Endothelial cell (in vitro differentiated cells): Measurements from ENCODE around the gene RPS27L. TPM values are rescaled to one million over a fixed set of nuclear protein-coding genes. Genes with fewer than 3 reads are reported as not detected.
"Not testable (repeated sequence)": the region's sequence is repeated elsewhere in the genome, so short reads cannot be mapped to it uniquely, and the experiment has no call there.

ENCODE experiments used
- DNase-seq: peaks from one replicate; pipeline ENCODE4 v3.0.0; 2021; ENCODE audit warnings: low spot score
- H3K27ac Mint-ChIP-seq: one replicate; pipeline ENCODE4 v1.8.0; 2021; ENCODE audit warnings: mixed read lengths, inconsistent platforms; ENCODE audit not compliant: unreplicated experiment
- H3K27me3 Mint-ChIP-seq: one replicate; pipeline ENCODE4 v1.8.0; 2021; ENCODE audit warnings: mild to moderate bottlenecking, moderate library complexity, mixed read lengths, inconsistent platforms; ENCODE audit not compliant: unreplicated experiment
- H3K36me3 Mint-ChIP-seq: one replicate; pipeline ENCODE4 v1.8.0; 2021; ENCODE audit warnings: mild to moderate bottlenecking, low read depth, mixed read lengths, inconsistent platforms; ENCODE audit not compliant: unreplicated experiment
- H3K4me1 Mint-ChIP-seq: one replicate; pipeline ENCODE4 v1.8.0; 2021; ENCODE audit warnings: mild to moderate bottlenecking, mixed read lengths, inconsistent platforms; ENCODE audit not compliant: unreplicated experiment
- H3K4me3 Mint-ChIP-seq: one replicate; pipeline ENCODE4 v1.8.0; 2021; ENCODE audit warnings: mild to moderate bottlenecking, mixed read lengths, inconsistent platforms; ENCODE audit not compliant: unreplicated experiment
- H3K9me3 Mint-ChIP-seq: one replicate; pipeline ENCODE4 v1.8.0; 2021; ENCODE audit warnings: mixed read lengths, inconsistent platforms; ENCODE audit not compliant: unreplicated experiment
- total RNA-seq: library from RNA; stranded (reverse); fragmentation: NEBNext Ultra II Directional; extraction: Animal tissue kit (Norgen Biotek cat#: 25700); gene quantifications from one replicate; pipeline ENCODE4 v1.2.1, GENCODE V29; 2021; ENCODE audit not compliant: unreplicated experiment
- TF ChIP-seq, protein P1 (sequence below): fragments of 200-600 bp; sonication (generic); IDR thresholded peaks from one replicate; pipeline ENCODE4 v1.5.0; 2021; ENCODE audit warnings: antibody characterized with exemption; ENCODE audit not compliant: unreplicated experiment

Gene RPS27L
- total RNA-seq, 1 donor from 2014 or later, result 149 TPM

DNA sequence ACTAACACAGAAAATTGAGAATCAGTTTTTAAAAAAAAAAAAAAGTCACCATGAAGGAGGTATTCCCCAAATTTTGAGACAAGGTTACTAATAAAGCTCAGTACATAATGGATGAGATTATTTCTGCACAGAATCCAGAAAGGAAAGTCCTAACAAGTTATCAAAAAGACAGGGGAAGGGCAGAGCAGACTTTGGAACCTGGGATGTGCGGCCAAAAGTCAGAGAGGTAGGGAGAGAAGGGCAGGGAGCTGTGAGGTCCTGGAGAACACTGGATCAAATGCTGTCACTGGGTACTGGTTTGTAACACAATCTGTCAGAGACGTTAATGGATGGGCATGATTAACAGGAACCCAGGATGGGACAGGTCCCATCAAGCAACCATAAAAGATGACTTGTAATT, 47.8 kb downstream of the RPS27L start:
- H3K4me3 Mint-ChIP-seq, result no peak overlapping the region
- H3K27ac Mint-ChIP-seq, result no peak overlapping the region
- TF ChIP-seq, protein P1, sequence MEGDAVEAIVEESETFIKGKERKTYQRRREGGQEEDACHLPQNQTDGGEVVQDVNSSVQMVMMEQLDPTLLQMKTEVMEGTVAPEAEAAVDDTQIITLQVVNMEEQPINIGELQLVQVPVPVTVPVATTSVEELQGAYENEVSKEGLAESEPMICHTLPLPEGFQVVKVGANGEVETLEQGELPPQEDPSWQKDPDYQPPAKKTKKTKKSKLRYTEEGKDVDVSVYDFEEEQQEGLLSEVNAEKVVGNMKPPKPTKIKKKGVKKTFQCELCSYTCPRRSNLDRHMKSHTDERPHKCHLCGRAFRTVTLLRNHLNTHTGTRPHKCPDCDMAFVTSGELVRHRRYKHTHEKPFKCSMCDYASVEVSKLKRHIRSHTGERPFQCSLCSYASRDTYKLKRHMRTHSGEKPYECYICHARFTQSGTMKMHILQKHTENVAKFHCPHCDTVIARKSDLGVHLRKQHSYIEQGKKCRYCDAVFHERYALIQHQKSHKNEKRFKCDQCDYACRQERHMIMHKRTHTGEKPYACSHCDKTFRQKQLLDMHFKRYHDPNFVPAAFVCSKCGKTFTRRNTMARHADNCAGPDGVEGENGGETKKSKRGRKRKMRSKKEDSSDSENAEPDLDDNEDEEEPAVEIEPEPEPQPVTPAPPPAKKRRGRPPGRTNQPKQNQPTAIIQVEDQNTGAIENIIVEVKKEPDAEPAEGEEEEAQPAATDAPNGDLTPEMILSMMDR, result no peak
- DNase-seq, result no peak
- no peaks in the 10 kb centered on the region for H3K36me3 Mint-ChIP-seq
- no peaks in the 10 kb centered on the region for H3K4me1 Mint-ChIP-seq
- H3K9me3 Mint-ChIP-seq, result no peaks in the 10 kb centered on the region
- peaks cover 2% of the 10 kb centered on the region for H3K27me3 Mint-ChIP-seq

DNA sequence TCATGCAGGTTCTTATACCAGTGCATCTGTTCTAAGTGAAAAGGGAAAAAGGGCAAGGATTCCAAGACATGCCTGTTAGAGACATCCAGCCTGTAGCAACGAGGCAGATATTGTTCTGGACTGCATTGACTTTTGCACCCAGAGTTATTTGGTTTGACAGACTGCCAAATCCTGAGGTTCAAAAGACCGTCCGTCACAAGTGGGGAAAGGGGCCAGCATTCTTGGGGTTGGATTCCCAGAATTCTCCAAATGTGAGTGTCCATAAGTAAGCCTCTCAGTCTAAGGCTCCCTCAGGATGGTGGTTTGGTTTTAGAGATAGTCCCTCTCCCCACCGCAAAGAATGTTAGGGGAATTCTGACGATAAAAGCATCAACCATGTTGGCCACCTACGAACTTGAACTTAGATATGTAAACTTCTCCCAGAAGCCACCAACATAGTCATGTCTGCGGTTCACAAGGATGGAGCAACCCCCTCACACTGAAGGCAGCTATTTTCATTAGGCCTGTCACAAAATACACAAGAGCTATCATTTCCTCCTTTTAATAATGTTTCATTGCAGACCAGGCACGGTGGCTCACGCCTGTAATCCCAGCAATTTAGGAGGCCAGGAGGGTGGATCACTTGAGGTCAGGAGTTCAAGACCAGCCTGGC, 49.3 kb downstream of the RPS27L start:
- no peak for DNase-seq
- no peaks in the 10 kb centered on the region for H3K27me3 Mint-ChIP-seq
- no peaks in the 10 kb centered on the region for H3K36me3 Mint-ChIP-seq
- H3K4me1 Mint-ChIP-seq, result no peaks in the 10 kb centered on the region
- no peak overlapping the region for H3K4me3 Mint-ChIP-seq
- TF ChIP-seq, protein P1, result no peak
- H3K9me3 Mint-ChIP-seq, result no peaks in the 10 kb centered on the region
- no peak overlapping the region for H3K27ac Mint-ChIP-seq

DNA sequence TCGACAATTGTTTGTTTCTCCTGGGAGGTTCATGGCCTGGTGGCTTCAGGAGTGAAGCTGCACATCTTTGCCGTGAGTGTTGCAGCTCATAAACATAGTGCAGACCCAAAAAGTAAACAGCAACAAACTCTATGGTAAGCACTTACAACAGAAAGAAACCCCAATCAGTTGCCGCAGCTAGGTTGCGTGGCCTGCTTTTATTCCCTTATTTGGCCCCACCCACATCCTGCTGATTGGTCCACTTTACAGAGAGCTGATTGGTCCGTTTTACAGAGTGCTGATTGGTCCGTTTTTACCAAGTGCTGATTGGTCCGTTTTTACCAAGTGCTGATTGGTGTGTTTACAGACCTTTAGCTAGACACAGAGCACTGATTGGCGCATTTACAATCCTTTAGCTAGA, 51.9 kb downstream of the RPS27L start:
- H3K4me1 Mint-ChIP-seq, H3K27me3 Mint-ChIP-seq, H3K9me3 Mint-ChIP-seq, H3K36me3 Mint-ChIP-seq, DNase-seq, H3K4me3 Mint-ChIP-seq, H3K27ac Mint-ChIP-seq: not testable (repeated sequence)

DNA sequence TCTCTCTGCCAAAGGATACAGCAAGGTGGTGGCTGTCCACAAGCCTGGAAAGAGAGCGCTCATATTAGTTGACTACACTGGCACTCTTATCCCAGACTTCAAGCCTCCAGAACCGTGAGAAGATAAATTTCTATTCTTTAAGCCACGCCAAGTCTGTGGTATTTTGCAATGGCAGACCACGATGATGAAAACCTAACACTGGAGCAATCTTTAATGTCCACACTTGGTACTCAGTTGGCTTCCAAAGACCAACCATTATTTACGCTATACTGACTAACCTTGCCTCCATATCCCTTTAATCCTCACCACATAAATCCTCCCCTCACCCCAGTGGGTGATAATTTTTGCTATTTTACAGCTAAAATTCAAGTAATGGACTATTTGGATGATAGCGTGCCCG, 52.5 kb downstream of the RPS27L start:
- TF ChIP-seq, protein P1, result no peak
- no peak for DNase-seq
- Mint-ChIP-seq H3K27me3 (no peaks in the 10 kb centered on the region), H3K27ac (no peak overlapping the region), H3K9me3 (no peaks in the 10 kb centered on the region), H3K4me3 (no peak overlapping the region), H3K36me3 (no peaks in the 10 kb centered on the region), H3K4me1 (no peaks in the 10 kb centered on the region)

DNA sequence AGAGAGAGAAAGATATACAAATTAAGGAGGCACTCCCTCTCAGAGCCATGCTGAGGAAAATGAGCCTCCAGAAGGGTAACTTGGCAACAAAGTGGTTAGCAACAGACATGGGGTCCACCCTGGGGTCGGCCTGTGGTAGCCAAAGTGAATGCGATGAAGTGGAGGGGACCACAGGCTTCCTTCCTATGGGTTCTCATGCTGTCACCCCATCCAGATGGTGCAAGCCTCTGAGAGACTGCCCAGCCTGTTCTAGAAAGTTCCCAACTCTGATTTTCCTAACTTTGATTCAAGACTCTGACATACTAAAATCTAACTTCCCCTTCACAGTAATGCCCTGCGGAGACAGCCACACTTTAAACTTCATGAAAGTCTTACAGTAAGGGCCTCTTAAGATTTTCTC, 53.9 kb downstream of the RPS27L start:
- no peaks in the 10 kb centered on the region for H3K27me3 Mint-ChIP-seq
- no peaks in the 10 kb centered on the region for H3K9me3 Mint-ChIP-seq
- no peaks in the 10 kb centered on the region for H3K4me1 Mint-ChIP-seq
- TF ChIP-seq, protein P1, result no peak
- DNase-seq, result no peak
- no peak overlapping the region for H3K4me3 Mint-ChIP-seq
- no peaks in the 10 kb centered on the region for H3K36me3 Mint-ChIP-seq
- H3K27ac Mint-ChIP-seq, result no peak overlapping the region

DNA sequence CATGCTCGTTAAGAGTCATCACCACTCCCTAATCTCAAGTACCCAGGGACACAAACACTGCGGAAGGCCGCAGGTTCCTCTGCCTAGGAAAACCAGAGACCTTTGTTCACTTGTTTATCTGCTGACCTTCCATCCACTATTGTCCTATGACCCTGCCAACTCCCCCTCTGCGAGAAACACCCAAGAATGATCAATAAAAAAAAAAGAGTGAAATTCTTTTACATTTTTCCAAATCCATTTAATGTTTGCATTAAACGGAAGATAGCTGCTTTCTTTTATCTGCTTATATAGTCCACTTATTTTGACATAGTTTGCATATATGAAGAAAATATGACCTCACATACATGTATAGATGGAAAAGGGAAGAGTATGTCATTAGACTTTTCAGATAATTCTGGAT, 57.7 kb downstream of the RPS27L start:
- H3K36me3 Mint-ChIP-seq, H3K4me3 Mint-ChIP-seq, H3K27me3 Mint-ChIP-seq, H3K27ac Mint-ChIP-seq, H3K4me1 Mint-ChIP-seq, H3K9me3 Mint-ChIP-seq, DNase-seq: not testable (repeated sequence)

DNA sequence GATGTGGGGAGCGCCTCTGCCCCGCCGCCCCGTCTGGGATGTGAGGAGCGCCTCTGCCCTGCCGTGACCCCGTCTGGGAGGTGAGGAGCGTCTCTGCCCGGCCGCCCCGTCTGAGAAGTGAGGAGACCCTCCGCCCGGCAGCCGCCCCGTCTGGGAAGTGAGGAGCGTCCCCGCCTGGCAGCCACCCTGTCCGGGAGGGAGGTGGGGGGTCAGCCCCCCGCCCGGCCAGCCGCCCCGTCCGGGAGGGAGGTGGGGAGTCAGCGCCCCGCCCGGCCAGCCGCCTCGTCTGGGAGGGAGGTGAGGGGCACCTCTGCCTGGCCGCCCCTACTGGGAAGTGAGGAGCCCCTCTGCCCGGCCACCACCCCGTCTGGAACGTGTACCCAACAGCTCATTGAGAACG, 58.4 kb downstream of the RPS27L start:
- DNase-seq, H3K4me1 Mint-ChIP-seq, H3K4me3 Mint-ChIP-seq, H3K27me3 Mint-ChIP-seq, H3K36me3 Mint-ChIP-seq, H3K9me3 Mint-ChIP-seq, H3K27ac Mint-ChIP-seq: not testable (repeated sequence)
